ENCODE results near the gene TTC27. TPM values are rescaled to one million over a fixed set of nuclear protein-coding genes. Genes with fewer than 3 reads are reported as not detected.
"Not testable (repeated sequence)": the region's sequence is repeated elsewhere in the genome, so short reads cannot be mapped to it uniquely, and the experiment has no call there.

The TTC27 gene
- 10 to 100 TPM; 26.7 to 28.7 (median 27.2) TPM for polyA plus RNA-seq (ENCODE audit: insufficient read length in 3 of 3)

GRCh38 chr2:32627814-32628579 is at the start of gene TTC27:
TTC27 (plus strand) TSS chr2:32628050; CDS start chr2:32628293, 243 bp downstream.
- peak; percentile 75 to 87 (median 86) for DNase-seq (ENCODE audit: low read depth in 3 of 3, low spot score in 2 of 3)

GRCh38 chr2:32591669-32592463 is 36.0 kb upstream of the TTC27 start:
- no peak for DNase-seq (ENCODE audit: low read depth in 3 of 3, low spot score in 2 of 3)

- no peak for DNase-seq (ENCODE audit: low read depth in 3 of 3, low spot score in 2 of 3)
Measured at GRCh38 chr2:32594573-32594972, 33.3 kb upstream of the TTC27 start.

- DNase-seq (ENCODE audit: low read depth in 3 of 3, low spot score in 2 of 3), result no peak
Measured at GRCh38 chr2:32611366-32611765, 16.5 kb upstream of the TTC27 start.

- no peak for DNase-seq (ENCODE audit: low read depth in 3 of 3, low spot score in 2 of 3)
Measured at GRCh38 chr2:32611771-32612170, 16.1 kb upstream of the TTC27 start.

GRCh38 chr2:32614084-32614483 is 13.8 kb upstream of the TTC27 start:
- no peak for DNase-seq (ENCODE audit: low read depth in 3 of 3, low spot score in 2 of 3)

GRCh38 chr2:32617599-32618189 is 10.2 kb upstream of the TTC27 start:
- no peak for DNase-seq (ENCODE audit: low read depth in 3 of 3, low spot score in 2 of 3)

- DNase-seq (ENCODE audit: low read depth in 3 of 3, low spot score in 2 of 3), result no peak
Measured at GRCh38 chr2:32622570-32623310, 5.1 kb upstream of the TTC27 start.

GRCh38 chr2:32623311-32623706 is 4.5 kb upstream of the TTC27 start:
- no peak for DNase-seq (ENCODE audit: low read depth in 3 of 3, low spot score in 2 of 3)

- no peak for DNase-seq (ENCODE audit: low read depth in 3 of 3, low spot score in 2 of 3)
Measured at GRCh38 chr2:32624812-32625211, 3.0 kb upstream of the TTC27 start.

GRCh38 chr2:32626639-32627221 is 1.1 kb upstream of the TTC27 start:
- peak in 1 of 3 donors; percentile 10 for DNase-seq (ENCODE audit: low read depth in 3 of 3, low spot score in 2 of 3)

GRCh38 chr2:32627441-32627813 is 423 bp upstream of the TTC27 start:
- peak in 2 of 3 donors; percentile 17 to 30 for DNase-seq (ENCODE audit: low read depth in 3 of 3, low spot score in 2 of 3)

- DNase-seq (ENCODE audit: low read depth in 3 of 3, low spot score in 2 of 3), result no peak
Measured at GRCh38 chr2:32632089-32632488, 4.2 kb downstream of the TTC27 start.

GRCh38 chr2:32633040-32633439 is 5.2 kb downstream of the TTC27 start:
- no peak for DNase-seq (ENCODE audit: low read depth in 3 of 3, low spot score in 2 of 3)

GRCh38 chr2:32638548-32638947 is 10.7 kb downstream of the TTC27 start:
- not testable (repeated sequence) for DNase-seq (ENCODE audit: low read depth in 3 of 3, low spot score in 2 of 3)

GRCh38 chr2:32641180-32641579 is 13.3 kb downstream of the TTC27 start:
- DNase-seq (ENCODE audit: low read depth in 3 of 3, low spot score in 2 of 3), result no peak

GRCh38 chr2:32647180-32647651 is 19.4 kb downstream of the TTC27 start:
- no peak for DNase-seq (ENCODE audit: low read depth in 3 of 3, low spot score in 2 of 3)

- DNase-seq (ENCODE audit: low read depth in 3 of 3, low spot score in 2 of 3), result no peak
Measured at GRCh38 chr2:32652555-32653209, 24.8 kb downstream of the TTC27 start.

GRCh38 chr2:32656069-32656468 is 28.2 kb downstream of the TTC27 start:
- DNase-seq (ENCODE audit: low read depth in 3 of 3, low spot score in 2 of 3), result no peak

- no peak for DNase-seq (ENCODE audit: low read depth in 3 of 3, low spot score in 2 of 3)
Measured at GRCh38 chr2:32663864-32664263, 36.0 kb downstream of the TTC27 start.
